SU-DHL-6 (cell line): ENCODE results near the gene SPTBN1.

Experiments
- H2AFZ ChIP-seq: fragments of 200-600 bp; sonication (generic); 2 replicates; pipeline ENCODE4 v1.6.1; 2014; ENCODE audit warnings: low read depth, mild to moderate bottlenecking, moderate library complexity, mixed read lengths, antibody characterized with exemption, low read length; ENCODE audit not compliant: severe bottlenecking
- H3F3A ChIP-seq: fragments of 200-600 bp; shearing (Covaris generic); 2 replicates; pipeline ENCODE4 v1.6.0; 2016; ENCODE audit warnings: antibody characterized with exemption, mild to moderate bottlenecking; ENCODE audit not compliant: insufficient read depth
- H3K27ac ChIP-seq: fragments of 200-600 bp; sonication (generic); 2 replicates; pipeline ENCODE4 v1.5.1; 2016; ENCODE audit warnings: low read depth, mild to moderate bottlenecking, low read length, moderate library complexity, mixed read lengths
- H3K27me3 ChIP-seq: fragments of 200-600 bp; sonication (generic), shearing (Covaris generic); 2 replicates; pipeline ENCODE4 v1.6.0; 2014; ENCODE audit warnings: mild to moderate bottlenecking, low read length
- H3K36me3 ChIP-seq: fragments of 200-600 bp; sonication (generic); 2 replicates; pipeline ENCODE4 v1.6.1; 2014; ENCODE audit warnings: mild to moderate bottlenecking, low read length, mixed read lengths
- H3K4me2 ChIP-seq: fragments of 300-600, 200-600 bp; shearing (Covaris generic), sonication (generic); 2 replicates; pipeline ENCODE4 v1.6.0; 2014; ENCODE audit warnings: low read length, low read depth, mild to moderate bottlenecking; ENCODE audit not compliant: poor library complexity, severe bottlenecking
- H3K4me3 ChIP-seq: fragments of 200-600 bp; sonication (generic); 2 replicates; pipeline ENCODE4 v1.5.1; 2014; ENCODE audit warnings: antibody characterized with exemption, low read length, mild to moderate bottlenecking, mixed read lengths; ENCODE audit not compliant: insufficient read depth, poor library complexity, severe bottlenecking
- H3K79me2 ChIP-seq: fragments of 200-600 bp; sonication (generic); 2 replicates; pipeline ENCODE4 v1.6.1; 2014; ENCODE audit warnings: mild to moderate bottlenecking, low read length, moderate library complexity; ENCODE audit not compliant: insufficient read depth
- H3K9ac ChIP-seq: fragments of 200-600 bp; sonication (generic); 2 replicates; pipeline ENCODE4 v1.7.0; 2014; ENCODE audit warnings: mild to moderate bottlenecking, low read length
- H3K9me2 ChIP-seq: fragments of 200-600 bp; sonication (generic); replicated peaks from 2 replicates; pipeline ENCODE4 v1.6.1; 2014; ENCODE audit warnings: low read length; ENCODE audit not compliant: insufficient read depth
- H3K9me3 ChIP-seq: fragments of 200-600 bp; sonication (generic); 2 replicates; pipeline ENCODE4 v1.6.1; 2014; ENCODE audit warnings: low read length, mixed read lengths; ENCODE audit not compliant: insufficient read depth
- H4K20me1 ChIP-seq: fragments of 200-600 bp; sonication (generic); 2 replicates; pipeline ENCODE4 v1.6.1; 2014; ENCODE audit warnings: low read depth, mild to moderate bottlenecking, antibody characterized with exemption, low read length, moderate library complexity, mixed read lengths
- CTCF ChIP-seq: fragments of 200-600 bp; sonication (generic); IDR thresholded peaks from one replicate; pipeline ENCODE4 v1.5.1; 2017; ENCODE audit warnings: antibody characterized with exemption, mild to moderate bottlenecking, low read length, moderate library complexity; ENCODE audit not compliant: insufficient read depth, poor library complexity, severe bottlenecking
- EZH2phosphoT487 ChIP-seq: fragments of 200-600 bp; sonication (generic), shearing (Covaris generic); conservative IDR thresholded peaks from 2 replicates; pipeline ENCODE4 v1.6.1; 2018; ENCODE audit warnings: mild to moderate bottlenecking, antibody characterized with exemption, low read length, moderate library complexity, mixed read lengths

SPTBN1 gene

GRCh38 chr2:54577035-54577434 is 120.9 kb downstream of the SPTBN1 start:
- H3K4me2 ChIP-seq = no peak overlapping the region

GRCh38 chr2:54577944-54578647 is 122.0 kb downstream of the SPTBN1 start:
- Histone ChIP-seq H4K20me1 (no peaks in the 10 kb centered on the region), H3K9me2 (no peaks in the 10 kb centered on the region), H3K79me2 (0 out of 2 replicates have a peak, but pooled peaks cover 3% of the 10 kb centered on the region), H3K27me3 (no peaks in the 10 kb centered on the region), H3K4me3 (no peak overlapping the region), H3F3A (0 out of 2 replicates have a peak, but pooled peaks cover 3% of the 10 kb centered on the region), H3K27ac (no peak overlapping the region), H3K9ac (no peak overlapping the region), H3K9me3 (no peaks in the 10 kb centered on the region), H3K4me2 (no peak overlapping the region), H2AFZ (no peak overlapping the region), H3K36me3 (no peaks in the 10 kb centered on the region)
- TF ChIP-seq EZH2phosphoT487 (no peak), CTCF (no peak)

More at GRCh38 chr2:54577035-54577434, 120.9 kb downstream of the SPTBN1 start:
- no peak overlapping the region for H3K9ac ChIP-seq
- no peak overlapping the region for H3K27ac ChIP-seq
- H3K36me3 ChIP-seq = no peaks in the 10 kb centered on the region
- H3K27me3 ChIP-seq = no peaks in the 10 kb centered on the region
- H3K79me2 ChIP-seq = 0 out of 2 replicates have a peak, but pooled peaks cover 5% of the 10 kb centered on the region
- no peaks in the 10 kb centered on the region for H3K9me3 ChIP-seq
- no peak overlapping the region for H3K4me3 ChIP-seq
- TF ChIP-seq EZH2phosphoT487 (no peak), CTCF (no peak)
- 0 out of 2 replicates have a peak, but pooled peaks cover 3% of the 10 kb centered on the region for H3F3A ChIP-seq
- H3K9me2 ChIP-seq = no peaks in the 10 kb centered on the region
- H2AFZ ChIP-seq = no peak overlapping the region
- no peaks in the 10 kb centered on the region for H4K20me1 ChIP-seq

DNA sequence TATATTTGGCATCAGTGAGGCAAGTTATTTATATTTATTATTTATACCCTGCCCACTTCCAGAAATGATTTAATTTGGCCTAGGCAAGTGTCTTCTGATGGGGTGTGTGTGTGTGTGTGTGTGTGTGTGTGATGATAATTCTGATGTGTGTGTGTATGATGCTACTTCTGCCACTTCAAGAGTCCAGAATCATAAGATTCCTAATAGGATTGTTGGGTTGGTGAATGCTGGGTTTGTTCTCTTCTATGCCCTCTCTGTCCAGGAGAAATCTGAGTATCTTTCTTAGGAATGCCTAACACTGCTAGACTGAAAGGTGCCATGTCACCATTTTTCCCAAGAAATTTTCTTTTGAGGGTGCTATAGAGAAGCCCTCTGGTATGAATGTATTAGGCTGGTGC is 122.5 kb downstream of the SPTBN1 start:
- H3K9ac ChIP-seq = no peak overlapping the region
- no peaks in the 10 kb centered on the region for H3K27me3 ChIP-seq
- H3K27ac ChIP-seq = no peak overlapping the region
- no peaks in the 10 kb centered on the region for H3K9me2 ChIP-seq
- H3K4me2 ChIP-seq = no peak overlapping the region
- H3K9me3 ChIP-seq = no peaks in the 10 kb centered on the region
- H3K79me2 ChIP-seq = no peaks in the 10 kb centered on the region
- H2AFZ ChIP-seq = no peak overlapping the region
- no peak overlapping the region for H3K4me3 ChIP-seq
- no peaks in the 10 kb centered on the region for H4K20me1 ChIP-seq
- 0 out of 2 replicates have a peak, but pooled peaks cover 3% of the 10 kb centered on the region for H3F3A ChIP-seq
- TF ChIP-seq CTCF (no peak), EZH2phosphoT487 (no peak)
- H3K36me3 ChIP-seq = no peaks in the 10 kb centered on the region
